ENCODE measurements around the gene TRIO. TPM values are rescaled to one million over a fixed set of nuclear protein-coding genes. Genes with fewer than 3 reads are reported as not detected.

Gene TRIO
- total RNA-seq, 6 donors from 2014 or later = 138 to 408 (median 156) TPM

GRCh38 chr5:14286007-14286406, 142.9 kb downstream of the TRIO start:
- peaks cover 0 to 40% (median 10%) of the 10 kb centered on the region in 4 donors for H3K36me3 ChIP-seq
- TF ChIP-seq POLR2AphosphoS5 (IDR thresholded peaks at IDR 0.05) = no peak
- TF ChIP-seq CTCF (IDR thresholded peaks at IDR 0.05) = no peak
- TF ChIP-seq POLR2A (IDR thresholded peaks at IDR 0.05) = no peak
- TF ChIP-seq EP300 (IDR thresholded peaks at IDR 0.05) = no peak
- no peaks in the 10 kb centered on the region for H3K27me3 ChIP-seq
- WGBS, 2 donors = 65 to 73% methylated on average over 3 of the region's 3 CpGs
- no peaks in the 10 kb centered on the region for H3K4me1 ChIP-seq
- no peak for DNase-seq
- H3K9me3 ChIP-seq = no peaks in the 10 kb centered on the region
- H3K27ac ChIP-seq = no peak overlapping the region
- ATAC-seq (ENCODE audit: low FRiP score in 2 of 2) = no peak
- H3K4me3 ChIP-seq = no peak overlapping the region

- TF ChIP-seq EP300 (IDR thresholded peaks at IDR 0.05) (no peak), POLR2A (IDR thresholded peaks at IDR 0.05) (no peak), POLR2AphosphoS5 (IDR thresholded peaks at IDR 0.05) (no peak), CTCF (IDR thresholded peaks at IDR 0.05) (no peak)
- H3K27me3 ChIP-seq = no peaks in the 10 kb centered on the region
- no peaks in the 10 kb centered on the region for H3K9me3 ChIP-seq
- H3K4me3 ChIP-seq = no peak overlapping the region
- H3K36me3 ChIP-seq = peaks cover 0 to 41% (median 10%) of the 10 kb centered on the region in 4 donors
- ATAC-seq (ENCODE audit: low FRiP score in 2 of 2) = no peak
- 85 to 93% methylated on average over 12 to 17 of the region's 17 CpGs for WGBS, 2 donors
- H3K4me1 ChIP-seq = no peaks in the 10 kb centered on the region
- no peak for DNase-seq
- no peak overlapping the region for H3K27ac ChIP-seq
Measured at GRCh38 chr5:14286574-14287421, 143.7 kb downstream of the TRIO start.

- 91 to 93% methylated on average over 11 to 12 of the region's 12 CpGs for WGBS, 2 donors
- DNase-seq (peak in 1 of 2 donors; percentile 16), ATAC-seq (ENCODE audit: low FRiP score in 2 of 2) (no peak)
- peaks cover 0 to 2% (median 0%) of the 10 kb centered on the region in 4 donors for H3K4me1 ChIP-seq
- no peaks in the 10 kb centered on the region for H3K27me3 ChIP-seq
- no peak overlapping the region for H3K27ac ChIP-seq
- H3K4me3 ChIP-seq = no peak overlapping the region
- TF ChIP-seq POLR2A (IDR thresholded peaks at IDR 0.05) = no peak
- no peak for TF ChIP-seq POLR2AphosphoS5 (IDR thresholded peaks at IDR 0.05)
- no peak for TF ChIP-seq EP300 (IDR thresholded peaks at IDR 0.05)
- no peak for TF ChIP-seq CTCF (IDR thresholded peaks at IDR 0.05)
- peaks cover 6 to 59% (median 14%) of the 10 kb centered on the region in 4 donors for H3K36me3 ChIP-seq
- H3K9me3 ChIP-seq = no peaks in the 10 kb centered on the region
Measured at GRCh38 chr5:14292766-14293658, 149.9 kb downstream of the TRIO start.

GRCh38 chr5:14295610-14296009, 152.5 kb downstream of the TRIO start:
- TF ChIP-seq EP300 (IDR thresholded peaks at IDR 0.05) (no peak), CTCF (IDR thresholded peaks at IDR 0.05) (no peak), POLR2A (IDR thresholded peaks at IDR 0.05) (no peak), POLR2AphosphoS5 (IDR thresholded peaks at IDR 0.05) (no peak)
- no peak overlapping the region for H3K4me3 ChIP-seq
- no peak overlapping the region for H3K27ac ChIP-seq
- no peaks in the 10 kb centered on the region for H3K9me3 ChIP-seq
- peaks cover 0 to 2% (median 0%) of the 10 kb centered on the region in 4 donors for H3K4me1 ChIP-seq
- no peak for ATAC-seq (ENCODE audit: low FRiP score in 2 of 2)
- no peak for DNase-seq
- H3K27me3 ChIP-seq = no peaks in the 10 kb centered on the region
- WGBS, 2 donors = 86 to 90% methylated on average over 5 of the region's 5 CpGs
- peaks cover 7 to 60% (median 16%) of the 10 kb centered on the region in 4 donors for H3K36me3 ChIP-seq

Measured in upper lobe of left lung (tissue), 6 donors.